Suppressor macrophage treated with lipopolysaccharide for 1 hour (primary cell): ENCODE data around the gene ATAD3B.
"Not testable (repeated sequence)": the region's sequence is repeated elsewhere in the genome, so short reads cannot be mapped to it uniquely, and the experiment has no call there.

Experiments used
- DNase-seq, 3 donors: peaks; one replicate each; pipeline ENCODE4 v3.0.0-alpha.2; 2020 to 2022

ATAD3B gene

DNA sequence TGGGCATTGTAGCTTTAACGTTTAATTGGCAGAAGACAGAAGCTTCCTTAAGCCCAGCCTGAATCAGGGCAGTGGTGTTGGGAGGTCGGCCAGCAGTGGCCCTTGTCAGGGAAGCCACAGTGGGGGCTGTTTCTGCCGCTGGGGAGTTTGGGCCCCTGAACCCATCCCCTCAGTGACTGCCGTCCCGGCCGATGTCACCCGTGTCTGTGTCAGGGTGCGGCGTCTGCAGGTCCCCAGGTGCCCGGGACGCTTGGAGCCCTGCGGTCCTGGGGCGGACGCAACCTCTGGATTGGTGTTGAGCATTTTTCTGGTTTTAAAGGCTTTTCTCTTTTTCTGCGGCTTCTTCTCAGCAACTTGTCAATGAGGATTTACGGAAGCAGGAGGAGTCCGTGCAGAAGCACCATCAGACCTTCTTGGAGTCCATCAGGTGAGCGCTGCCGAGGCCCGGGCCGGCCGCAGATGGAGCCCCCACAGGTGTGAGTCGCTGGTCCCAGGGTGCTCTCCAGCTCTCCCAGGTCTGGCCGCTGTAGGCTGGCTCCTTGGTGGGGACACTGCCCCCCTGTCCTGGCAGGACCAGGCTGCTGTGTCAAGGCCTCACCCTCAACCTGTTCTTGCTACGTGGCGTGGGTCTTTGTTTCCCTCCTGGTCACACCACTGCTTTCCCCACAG is 19.7 kb upstream of the ATAD3B start:
- no peak for DNase-seq

GRCh38 chr1:1452365-1452739 is 19.2 kb upstream of the ATAD3B start:
- not testable (repeated sequence) for DNase-seq

DNA sequence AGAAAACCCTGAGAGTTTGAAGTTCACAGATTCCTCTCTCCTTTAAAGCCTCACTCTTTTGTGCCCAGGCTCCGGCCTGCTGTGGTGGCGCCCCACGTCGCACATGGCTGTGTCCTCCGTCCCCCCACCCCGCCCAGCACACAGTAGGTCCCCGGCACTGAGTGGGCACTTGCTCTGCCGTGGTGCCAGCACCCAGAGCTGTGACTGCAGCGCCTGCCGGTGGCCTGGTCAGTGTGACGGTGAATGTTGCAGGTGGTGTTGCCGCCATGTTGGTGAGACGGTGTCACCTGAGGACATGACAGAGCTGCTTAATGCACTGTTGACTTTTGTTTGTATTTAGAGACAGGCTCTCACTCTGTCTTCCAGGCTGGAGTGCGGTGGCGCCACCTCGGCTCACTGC is 18.7 kb upstream of the ATAD3B start:
- DNase-seq, result no peak

DNA sequence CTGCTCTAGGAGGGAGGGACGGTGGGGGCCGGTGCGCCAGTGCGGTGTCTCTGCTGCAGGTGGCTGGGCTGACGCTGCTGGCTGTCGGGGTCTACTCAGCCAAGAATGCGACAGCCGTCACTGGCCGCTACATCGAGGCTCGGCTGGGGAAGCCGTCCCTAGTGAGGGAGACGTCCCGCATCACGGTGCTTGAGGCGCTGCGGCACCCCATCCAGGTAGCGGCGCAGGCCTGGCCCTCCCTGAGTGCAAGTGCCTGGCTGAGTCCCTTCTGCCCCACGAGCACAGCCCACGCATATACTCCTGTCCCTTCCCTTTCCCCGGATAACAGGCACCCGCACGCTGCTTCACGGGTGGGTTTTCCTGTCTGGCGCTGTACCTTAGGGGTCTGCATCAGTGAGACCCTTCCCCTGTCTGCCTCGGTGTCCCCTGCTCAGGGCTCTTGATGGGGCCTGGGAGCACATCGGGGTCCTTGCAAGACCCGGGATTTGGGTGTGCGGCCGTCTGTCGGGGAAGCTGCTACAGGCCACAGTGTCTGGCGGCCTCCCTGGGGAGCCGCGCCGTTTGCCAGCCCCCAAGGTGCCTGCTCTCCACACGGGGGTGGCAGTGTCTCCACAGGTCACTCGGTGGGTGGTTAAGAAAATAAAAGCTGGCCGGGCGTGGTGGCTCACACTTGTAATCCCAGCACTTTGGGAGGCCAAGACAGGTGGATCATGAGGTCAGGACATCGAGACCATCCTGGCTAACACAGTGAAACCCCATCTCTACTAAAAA is 17.1 kb upstream of the ATAD3B start:
- DNase-seq, result not testable (repeated sequence)

DNA sequence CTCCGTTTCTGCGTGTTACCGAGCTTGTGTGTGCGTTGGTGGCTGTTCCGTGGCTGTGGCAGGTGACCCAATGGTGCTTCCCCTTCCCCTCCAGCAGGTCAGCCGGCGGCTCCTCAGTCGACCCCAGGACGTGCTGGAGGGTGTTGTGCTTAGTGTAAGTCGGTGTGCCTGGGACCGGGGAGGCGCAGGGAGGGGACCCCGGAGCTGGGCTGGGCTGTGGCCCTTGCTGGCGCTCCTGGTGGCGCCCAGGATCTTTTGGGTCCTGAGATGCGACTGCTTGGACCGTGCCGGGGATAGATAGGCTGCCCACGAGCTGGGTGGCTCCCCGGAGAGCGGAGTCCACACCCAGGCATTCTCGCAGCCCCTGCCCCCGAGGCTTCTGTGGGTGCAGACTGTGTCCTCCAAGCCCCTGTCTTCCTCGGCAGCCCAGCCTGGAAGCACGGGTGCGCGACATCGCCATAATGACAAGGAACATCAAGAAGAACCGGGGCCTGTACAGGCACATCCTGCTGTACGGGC is 16.1 kb upstream of the ATAD3B start:
- DNase-seq, result no peak

DNA sequence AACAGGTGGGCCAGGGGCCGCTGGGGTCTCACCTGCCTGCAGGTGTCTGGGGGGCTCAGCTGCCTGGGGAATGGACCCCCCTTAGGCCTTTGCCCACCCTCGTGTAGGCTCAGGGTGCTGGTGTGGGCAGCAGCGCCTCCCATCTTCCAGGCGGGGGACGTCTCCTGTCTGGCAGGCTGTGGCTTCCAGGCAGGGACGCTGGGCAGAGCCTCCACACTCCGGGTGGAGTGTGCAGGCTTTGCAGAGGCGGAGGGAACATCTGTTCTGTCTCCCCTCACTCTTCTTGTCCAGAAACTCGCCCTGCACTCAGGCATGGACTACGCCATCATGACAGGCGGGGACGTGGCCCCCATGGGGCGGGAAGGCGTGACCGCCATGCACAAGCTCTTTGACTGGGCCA is 15.6 kb upstream of the ATAD3B start:
- not testable (repeated sequence) for DNase-seq

DNA sequence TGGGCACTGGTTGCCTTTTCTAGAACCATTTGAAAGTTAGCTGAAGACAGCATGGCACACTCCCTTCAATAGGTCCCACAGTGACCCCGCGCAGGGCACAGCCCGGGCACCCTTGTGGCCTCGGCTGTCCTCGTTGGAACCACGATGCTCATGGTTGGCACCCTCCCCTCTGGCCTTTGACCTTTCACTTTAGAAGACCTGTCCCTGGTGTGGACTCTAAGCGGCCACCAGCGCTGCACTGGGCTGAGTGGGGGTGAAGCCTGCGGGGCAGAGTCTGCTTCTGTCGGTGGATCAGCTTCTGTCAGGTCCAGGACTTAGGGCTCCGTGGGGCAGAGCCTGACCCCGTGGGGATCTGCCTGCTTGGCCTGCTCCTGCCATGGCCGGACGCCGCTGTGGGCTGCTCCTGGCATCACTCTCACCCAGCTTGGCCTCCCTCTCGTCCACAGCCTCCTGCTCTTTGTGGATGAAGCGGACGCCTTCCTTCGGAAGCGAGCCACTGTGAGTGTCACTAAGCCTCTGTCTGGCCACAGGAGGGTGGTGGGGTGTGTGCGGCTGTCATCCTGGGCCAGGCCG is 14.8 kb upstream of the ATAD3B start:
- DNase-seq, result not testable (repeated sequence)

DNA sequence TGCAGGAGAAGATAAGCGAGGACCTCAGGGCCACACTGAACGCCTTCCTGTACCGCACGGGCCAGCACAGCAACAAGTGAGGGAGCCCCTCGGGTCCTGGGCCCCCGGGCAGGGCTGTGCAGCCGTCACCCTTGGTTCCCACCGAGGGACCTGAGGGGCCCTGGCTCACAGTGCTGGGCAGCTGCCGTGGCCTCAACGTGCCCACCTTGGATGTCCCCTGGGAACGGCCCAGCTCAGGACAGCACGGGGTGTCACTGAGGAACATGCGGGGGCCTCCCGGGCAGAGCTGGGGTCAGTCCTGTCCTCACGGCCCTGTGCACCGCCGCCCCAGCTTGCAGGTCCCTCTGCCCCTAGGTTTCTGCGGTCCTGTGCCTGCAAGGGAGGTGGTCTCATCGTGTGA is 12.4 kb upstream of the ATAD3B start:
- not testable (repeated sequence) for DNase-seq

DNA sequence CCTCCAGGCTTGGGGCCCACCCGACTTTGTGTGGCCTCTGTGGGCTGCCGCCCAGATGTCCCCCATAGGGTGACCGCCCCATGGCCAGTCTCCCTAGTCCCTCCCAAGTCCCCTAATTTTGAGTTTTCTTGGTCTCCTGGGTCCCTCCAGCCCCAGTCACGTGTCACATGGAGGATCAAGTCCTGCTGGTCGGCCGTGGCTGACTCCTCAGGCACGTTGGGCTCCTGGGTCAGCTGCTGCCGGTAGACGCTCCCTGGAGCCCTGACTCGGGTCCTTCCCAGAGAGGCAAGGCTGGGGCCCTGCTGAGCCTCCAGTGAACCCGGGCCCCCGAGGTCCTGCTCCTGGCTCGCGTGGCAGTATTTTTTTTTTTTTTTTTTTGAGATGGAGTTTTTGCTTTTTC is 11.9 kb upstream of the ATAD3B start:
- not testable (repeated sequence) for DNase-seq

DNA sequence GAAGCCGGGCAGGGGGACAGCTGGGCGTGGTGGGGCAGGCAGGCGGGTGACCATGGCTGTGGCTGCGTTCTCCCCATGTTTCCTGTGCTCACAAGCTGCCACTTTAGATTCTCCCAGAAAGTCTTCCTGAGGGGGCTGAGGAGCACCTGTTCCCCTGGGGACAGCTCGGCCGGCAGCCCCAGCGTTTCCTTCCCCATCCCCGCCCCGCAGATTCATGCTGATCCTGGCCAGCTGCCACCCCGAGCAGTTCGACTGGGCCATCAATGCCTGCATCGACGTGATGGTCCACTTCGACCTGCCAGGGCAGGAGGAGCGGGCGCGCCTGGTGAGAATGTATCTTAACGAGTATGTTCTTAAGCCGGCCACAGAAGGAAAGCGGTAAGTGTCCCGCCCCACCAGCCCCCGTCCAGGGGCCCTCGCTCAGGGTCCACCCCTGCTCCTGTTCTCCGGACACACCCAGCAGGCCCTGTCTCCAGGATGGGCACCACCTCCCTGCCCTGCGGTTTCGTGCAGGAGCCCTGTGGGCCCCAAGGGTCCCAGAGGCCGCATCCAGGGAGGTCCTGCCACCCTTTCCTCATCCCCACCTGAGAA is 10.9 kb upstream of the ATAD3B start:
- DNase-seq, result no peak

GRCh38 chr1:1461721-1462317 is 9.7 kb upstream of the ATAD3B start:
- no peak for DNase-seq

GRCh38 chr1:1462318-1462966 is 9.1 kb upstream of the ATAD3B start:
- peak; percentile 15 to 25 (median 20) for DNase-seq

GRCh38 chr1:1463312-1463711 is 8.3 kb upstream of the ATAD3B start:
- no peak for DNase-seq

DNA sequence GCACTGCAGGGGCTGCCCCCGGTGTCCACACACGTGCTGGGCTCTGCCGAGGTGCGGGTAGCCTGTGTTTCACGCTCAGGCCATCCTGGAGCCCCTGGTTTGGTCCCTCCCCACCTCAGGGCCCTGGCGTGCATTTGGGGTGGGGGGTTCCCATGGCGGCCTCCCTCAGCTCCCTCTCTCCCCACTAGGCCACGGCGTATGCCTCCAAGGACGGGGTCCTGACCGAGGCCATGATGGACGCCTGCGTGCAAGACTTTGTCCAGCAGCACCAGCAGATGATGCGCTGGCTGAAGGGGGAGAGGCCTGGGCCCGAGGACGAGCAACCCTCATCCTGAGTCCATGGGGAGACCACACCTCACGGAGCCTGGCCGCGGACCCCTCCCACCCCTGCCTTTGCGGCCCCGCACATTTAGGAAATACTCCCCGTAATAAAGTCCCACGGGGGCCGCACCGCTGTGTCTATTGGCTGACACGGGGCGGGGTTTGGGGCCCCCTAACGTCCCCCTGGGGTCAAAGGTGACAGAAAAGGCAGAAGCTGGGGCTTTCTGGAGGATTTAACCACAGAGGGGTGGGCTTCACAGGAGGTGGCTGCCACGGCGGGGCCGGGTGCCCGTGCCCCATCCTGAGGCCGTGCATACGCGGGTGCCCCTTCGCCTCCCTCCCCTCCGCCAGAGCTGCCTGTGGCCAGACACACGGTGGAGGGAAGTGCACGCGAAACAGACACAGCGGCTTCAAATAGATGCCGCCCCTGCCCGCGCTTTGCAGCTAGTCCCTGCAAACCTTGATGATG is 3.2 kb upstream of the ATAD3B start:
- DNase-seq, result not testable (repeated sequence)

DNA sequence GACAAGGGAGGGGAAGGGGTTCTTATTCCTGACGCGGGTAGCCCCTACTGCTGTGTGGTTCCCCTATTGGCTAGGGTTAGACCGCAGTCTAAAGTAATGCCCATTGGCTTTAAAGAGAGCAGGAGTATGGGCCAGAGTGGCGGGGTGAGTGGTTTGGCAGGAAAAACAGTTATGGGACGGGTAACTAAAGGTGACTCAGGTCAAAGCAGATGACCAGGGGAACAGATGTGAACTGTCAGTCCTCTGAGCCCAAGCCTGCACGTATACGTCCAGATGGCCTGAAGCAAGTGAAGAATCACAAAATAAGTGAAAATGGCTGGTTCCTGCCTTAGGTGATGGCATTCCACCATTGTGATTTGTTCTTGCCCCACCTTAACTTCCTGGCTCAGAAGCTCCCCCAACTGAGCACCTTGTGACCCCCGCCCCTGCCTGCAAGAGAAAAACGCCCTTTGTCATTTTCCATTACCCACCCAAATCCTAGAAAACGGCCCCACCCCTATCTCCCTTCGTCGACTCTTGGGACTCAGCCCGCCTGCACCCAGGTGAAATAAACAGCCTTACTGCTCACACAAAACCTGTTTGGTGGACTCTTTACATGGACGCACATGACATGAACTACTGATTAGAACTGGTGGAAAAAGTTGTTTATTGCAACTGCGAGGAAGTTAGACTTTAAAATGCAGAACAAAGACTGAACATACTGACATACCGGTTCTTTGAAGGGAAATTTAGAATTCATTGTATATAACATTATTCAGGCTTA is 758 bp upstream of the ATAD3B start:
- no peak for DNase-seq

- DNase-seq, result peak in 2 of 3 donors; percentile 2 to 37
Measured at GRCh38 chr1:1472053-1472876, 700 bp downstream of the ATAD3B start.

- not testable (repeated sequence) for DNase-seq
Measured at GRCh38 chr1:1476011-1476410, 4.4 kb downstream of the ATAD3B start.

GRCh38 chr1:1477206-1477605 is 5.6 kb downstream of the ATAD3B start:
- DNase-seq, result no peak

DNA sequence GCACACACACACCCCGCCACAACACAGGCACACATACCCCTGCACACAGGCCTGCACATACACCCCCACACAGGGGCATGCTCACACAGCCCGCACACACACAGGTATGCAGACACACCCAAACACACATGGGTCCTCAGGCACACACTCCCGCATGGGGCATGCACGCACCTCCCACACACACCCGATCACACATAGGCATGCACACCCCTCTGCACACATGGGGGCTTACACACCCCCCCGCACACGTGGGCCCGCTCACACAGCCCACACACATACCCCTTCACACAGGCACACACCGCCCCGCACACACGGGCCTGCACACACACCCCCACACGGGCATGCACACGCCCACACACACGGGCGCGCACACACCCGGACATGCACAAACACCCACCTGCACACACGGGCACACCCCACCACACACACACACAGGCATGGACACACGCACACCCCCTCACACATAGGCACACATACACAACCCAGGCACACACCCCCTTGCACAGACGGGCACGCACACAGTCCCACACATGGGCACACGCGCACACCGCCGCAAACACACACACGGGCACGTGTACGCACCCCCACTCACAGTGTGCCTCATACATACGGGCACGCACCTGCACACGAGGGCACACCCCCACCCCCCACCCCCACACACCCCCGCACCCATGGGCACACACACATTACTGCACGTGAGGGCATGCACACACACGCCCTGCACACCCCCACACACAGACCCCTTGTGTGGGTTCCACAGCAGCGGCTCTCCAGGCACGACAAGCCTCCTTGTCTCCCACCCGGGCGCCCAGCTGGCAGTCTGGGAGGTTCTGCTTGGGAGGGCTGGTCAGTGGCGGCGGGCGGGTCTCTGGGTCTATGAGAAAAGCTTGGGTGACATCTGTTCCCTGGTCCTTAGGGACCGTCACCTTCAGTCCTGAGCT is 8.3 kb downstream of the ATAD3B start:
- DNase-seq, result no peak
